HEK293T (cell line): Measurements from ENCODE around the gene CUEDC1.

Experiments
- FOXA1 ChIP-seq: fragments of 450-650 bp; IDR thresholded peaks from 2 replicates; pipeline ENCODE4 v1.6.1; 2016; ENCODE audit warnings: mild to moderate bottlenecking
- FOXM1 ChIP-seq: fragments of 450-650 bp; IDR thresholded peaks from 2 replicates; pipeline ENCODE4 v1.6.1; 2017; ENCODE audit warnings: mild to moderate bottlenecking, borderline replicate concordance
- LEF1 ChIP-seq: fragments of 450-650 bp; IDR thresholded peaks from 2 replicates; pipeline ENCODE4 v1.6.1; 2017; ENCODE audit warnings: mild to moderate bottlenecking, borderline replicate concordance

GRCh38 chr17:57818066-57818465 is 137.1 kb downstream of the CUEDC1 start:
- TF ChIP-seq FOXA1 (no peak), LEF1 (no peak), FOXM1 (no peak)
